Fibroblast of lung (primary cell): ENCODE measurements around the gene SHANK1. TPM values are rescaled to one million over a fixed set of nuclear protein-coding genes. Genes with fewer than 3 reads are reported as not detected.

ENCODE experiments used
- DNase-seq, 2 donors: peaks; one replicate each; pipeline versions ENCODE4 v3.0.0 to v3.0.0-alpha.2; 2010; ENCODE audit warnings: low read depth in 2 of 2
- H2AFZ ChIP-seq: 2 replicates; pipeline ENCODE4 v1.5.1; 2012; ENCODE audit warnings: low read length, control low read depth, inconsistent platforms
- H3K27ac ChIP-seq: 2 replicates; pipeline ENCODE4 v1.5.1; 2011; ENCODE audit warnings: low read length, control low read depth; ENCODE audit not compliant: insufficient read depth
- H3K27me3 ChIP-seq: 2 replicates; pipeline ENCODE4 v1.5.1; 2011; ENCODE audit warnings: mild to moderate bottlenecking, low read length; ENCODE audit not compliant: control insufficient read depth, insufficient read depth
- H3K36me3 ChIP-seq: 2 replicates; pipeline ENCODE4 v1.5.1; 2011; ENCODE audit warnings: low read length; ENCODE audit not compliant: control insufficient read depth, insufficient read depth
- H3K4me1 ChIP-seq: 2 replicates; pipeline ENCODE4 v1.5.1; 2011; ENCODE audit warnings: low read length; ENCODE audit not compliant: control insufficient read depth, insufficient read depth; ENCODE audit errors: extremely low read depth
- H3K4me2 ChIP-seq: 2 replicates; pipeline ENCODE4 v1.5.1; 2011; ENCODE audit warnings: low read length, control low read depth; ENCODE audit not compliant: insufficient read depth; ENCODE audit errors: extremely low read depth
- H3K4me3 ChIP-seq, 4 experiments: fragments of 200-600 bp in 1 of 4; sonication (generic) in 1 of 4; replicated peaks in 1 of 4; 2 replicates each; pipeline ENCODE4 v1.5.1; 2011 to 2016; ENCODE audit warnings: low read length in 4 of 4, low read depth in 3 of 4, mild to moderate bottlenecking in 3 of 4, control low read depth in 2 of 4, inconsistent platforms in 1 of 4, mixed read lengths in 1 of 4; ENCODE audit not compliant: insufficient read depth in 1 of 4; ENCODE audit errors: control extremely low read depth in 1 of 4
- H3K79me2 ChIP-seq: 2 replicates; pipeline ENCODE4 v1.5.1; 2012; ENCODE audit warnings: mild to moderate bottlenecking, low read length, inconsistent platforms; ENCODE audit not compliant: control insufficient read depth, insufficient read depth
- H3K9ac ChIP-seq: 2 replicates; pipeline ENCODE4 v1.5.1; 2011; ENCODE audit warnings: mild to moderate bottlenecking, low read length, control low read depth; ENCODE audit not compliant: insufficient read depth
- H3K9me3 ChIP-seq: 2 replicates; pipeline ENCODE4 v1.5.1; 2012; ENCODE audit warnings: low read depth, low read length; ENCODE audit not compliant: control insufficient read depth, insufficient read depth
- H4K20me1 ChIP-seq: 2 replicates; pipeline ENCODE4 v1.5.1; 2011; ENCODE audit warnings: low read length; ENCODE audit not compliant: control insufficient read depth, insufficient read depth; ENCODE audit errors: extremely low read depth
- EZH2 ChIP-seq: IDR thresholded peaks from 2 replicates; pipeline ENCODE4 v1.5.1; 2012; ENCODE audit warnings: low read length, control low read depth, mild to moderate bottlenecking; ENCODE audit errors: missing control alignments
- polyA plus RNA-seq, 2 donors: library from polyadenylated mRNA; depleted of rRNA in 1 of 2; stranded (reverse) in 1 of 2; unstranded in 1 of 2; fragments of >200 nt; gene quantifications; 2 replicates each; pipeline ENCODE4 v1.2.1, GENCODE V29; 2011 to 2012; ENCODE audit warnings: missing spikeins in 1 of 2
- total RNA-seq: library from RNA; depleted of rRNA; stranded (reverse); fragments of >200 nt; gene quantifications from 2 replicates; pipeline ENCODE4 v1.2.1, GENCODE V29; 2014
- TF ChIP-seq, protein P1 (sequence below), 2 donors: IDR thresholded peaks in 1 of 2; conservative IDR thresholded peaks in 1 of 2; 1 replicate in 1 of 2; 2 replicates in 1 of 2; pipeline ENCODE4 v1.5.1; 2011 to 2012; ENCODE audit warnings: low read length in 2 of 2, control low read depth in 1 of 2, inconsistent platforms in 1 of 2, low read depth in 1 of 2, mild to moderate bottlenecking in 1 of 2

SHANK1 gene
- total and polyA plus RNA-seq, 2 donors (not counting 1 experiment from before 2014, with no cell fraction given), result 1.4 to 7.9 TPM

GRCh38 chr19:50645107-50645506 is 74.5 kb downstream of the SHANK1 start:
- Histone ChIP-seq H3K27ac (no peak overlapping the region), H3K9me3 (no peaks in the 10 kb centered on the region), H4K20me1 (no peaks in the 10 kb centered on the region), H3K4me2 (no peak overlapping the region), H3K27me3 (no peaks in the 10 kb centered on the region), H3K9ac (no peak overlapping the region), H3K79me2 (no peaks in the 10 kb centered on the region), H3K4me3 (no peak overlapping the region), H3K36me3 (no peaks in the 10 kb centered on the region), H3K4me1 (no peaks in the 10 kb centered on the region), H2AFZ (no peak overlapping the region)
- no peak for DNase-seq
- TF ChIP-seq EZH2, result no peak
- TF ChIP-seq, protein P1, sequence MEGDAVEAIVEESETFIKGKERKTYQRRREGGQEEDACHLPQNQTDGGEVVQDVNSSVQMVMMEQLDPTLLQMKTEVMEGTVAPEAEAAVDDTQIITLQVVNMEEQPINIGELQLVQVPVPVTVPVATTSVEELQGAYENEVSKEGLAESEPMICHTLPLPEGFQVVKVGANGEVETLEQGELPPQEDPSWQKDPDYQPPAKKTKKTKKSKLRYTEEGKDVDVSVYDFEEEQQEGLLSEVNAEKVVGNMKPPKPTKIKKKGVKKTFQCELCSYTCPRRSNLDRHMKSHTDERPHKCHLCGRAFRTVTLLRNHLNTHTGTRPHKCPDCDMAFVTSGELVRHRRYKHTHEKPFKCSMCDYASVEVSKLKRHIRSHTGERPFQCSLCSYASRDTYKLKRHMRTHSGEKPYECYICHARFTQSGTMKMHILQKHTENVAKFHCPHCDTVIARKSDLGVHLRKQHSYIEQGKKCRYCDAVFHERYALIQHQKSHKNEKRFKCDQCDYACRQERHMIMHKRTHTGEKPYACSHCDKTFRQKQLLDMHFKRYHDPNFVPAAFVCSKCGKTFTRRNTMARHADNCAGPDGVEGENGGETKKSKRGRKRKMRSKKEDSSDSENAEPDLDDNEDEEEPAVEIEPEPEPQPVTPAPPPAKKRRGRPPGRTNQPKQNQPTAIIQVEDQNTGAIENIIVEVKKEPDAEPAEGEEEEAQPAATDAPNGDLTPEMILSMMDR (conservative IDR thresholded peaks at IDR 0.05 in 1 of 2, IDR thresholded peaks at IDR 0.05 in 1 of 2; ENCODE audit: low read depth in 1 of 2, low read length in 2 of 2), result no peak

DNA sequence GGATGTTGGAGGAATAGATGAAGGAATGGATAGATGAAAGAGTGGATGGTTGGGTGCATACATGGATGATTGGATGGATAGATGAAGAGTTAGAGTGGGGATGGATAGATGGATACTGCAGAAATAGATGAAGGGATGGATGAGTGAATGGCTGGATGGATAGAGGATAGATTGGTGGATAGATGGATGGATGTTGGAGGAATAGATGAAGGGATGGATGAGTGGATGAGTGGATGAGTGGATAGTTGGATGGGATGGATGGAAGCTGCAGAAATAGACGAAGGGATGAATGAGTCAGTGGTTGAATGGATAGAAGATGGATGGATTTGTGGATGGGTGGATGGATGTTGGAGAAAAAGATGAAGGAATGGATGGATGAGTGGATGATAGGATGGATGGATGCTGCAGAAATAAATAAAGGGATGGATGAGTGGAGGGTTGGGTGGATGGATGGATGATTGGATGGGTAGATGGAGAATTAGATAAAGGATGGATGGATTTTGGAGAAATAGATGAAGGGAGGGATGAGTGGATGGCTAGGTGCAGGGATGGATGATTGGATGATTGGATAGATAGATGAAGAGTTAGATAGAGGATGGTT is 75.2 kb downstream of the SHANK1 start:
- Histone ChIP-seq H3K4me1 (no peaks in the 10 kb centered on the region), H3K27ac (no peak overlapping the region), H3K79me2 (no peaks in the 10 kb centered on the region), H4K20me1 (no peaks in the 10 kb centered on the region), H3K4me2 (no peak overlapping the region), H3K9me3 (no peaks in the 10 kb centered on the region), H3K9ac (no peak overlapping the region), H3K36me3 (no peaks in the 10 kb centered on the region), H3K4me3 (no peak overlapping the region), H2AFZ (no peak overlapping the region), H3K27me3 (no peaks in the 10 kb centered on the region)
- DNase-seq, result no peak
- TF ChIP-seq EZH2, result no peak
- TF ChIP-seq, protein P1 (conservative IDR thresholded peaks at IDR 0.05 in 1 of 2, IDR thresholded peaks at IDR 0.05 in 1 of 2; ENCODE audit: low read depth in 1 of 2, low read length in 2 of 2), result no peak

GRCh38 chr19:50640368-50640767 is 79.2 kb downstream of the SHANK1 start:
- H3K79me2 ChIP-seq, result no peaks in the 10 kb centered on the region
- no peak for DNase-seq
- no peak overlapping the region for H2AFZ ChIP-seq
- no peaks in the 10 kb centered on the region for H4K20me1 ChIP-seq
- no peaks in the 10 kb centered on the region for H3K36me3 ChIP-seq
- no peaks in the 10 kb centered on the region for H3K27me3 ChIP-seq
- no peak overlapping the region for H3K4me2 ChIP-seq
- H3K9me3 ChIP-seq, result no peaks in the 10 kb centered on the region
- no peak for TF ChIP-seq EZH2
- TF ChIP-seq, protein P1 (conservative IDR thresholded peaks at IDR 0.05 in 1 of 2, IDR thresholded peaks at IDR 0.05 in 1 of 2; ENCODE audit: low read depth in 1 of 2, low read length in 2 of 2), result no peak
- no peaks in the 10 kb centered on the region for H3K4me1 ChIP-seq
- no peak overlapping the region for H3K27ac ChIP-seq
- no peak overlapping the region for H3K4me3 ChIP-seq
- no peak overlapping the region for H3K9ac ChIP-seq
